A549 (cell line): ENCODE measurements around the gene CNTNAP2. TPM values are rescaled to one million over a fixed set of nuclear protein-coding genes. Genes with fewer than 3 reads are reported as not detected.

Source experiments
- ATAC-seq, 2 experiments: fragments of 200-7000 bp in 1 of 2; fragments of >200 bp in 1 of 2; cut with Nextera tagmentation in 1 of 2; cut with Tn5 transposase in 1 of 2; 3 replicates each; pipeline versions ENCODE4 v1.8.0 to v1.9.1; 2018 to 2020; ENCODE audit warnings: mild to moderate bottlenecking in 1 of 2, moderate library complexity in 1 of 2
- CTCF ChIA-PET: fragments of 300-600 bp; sonication (Branson Sonifier 250); formaldehyde crosslinking; extraction: SDS; loops from one replicate; lab custom pipeline; 2021; ENCODE audit warnings: antibody characterized with exemption, inconsistent platforms; lab: Yijun Ruan, JAX
- POLR2A ChIA-PET: fragments of 350-600 bp; formaldehyde crosslinking; extraction: SDS; loops from one replicate; lab custom pipeline; 2021; ENCODE audit warnings: antibody characterized with exemption, inconsistent platforms; lab: Yijun Ruan, JAX
- DNase-seq, 2 experiments: peaks; one replicate each; pipeline versions ENCODE4 v3.0.0 to v3.0.0-alpha.2; 2011 to 2016; ENCODE audit warnings: low read depth in 1 of 2, low spot score in 1 of 2
- FAIRE-seq: peaks from 2 replicates; lab custom pipeline; 2011; peaks lifted over from hg19 to GRCh38; lab: Jason Lieb, UNC
- H3K27ac ChIP-seq, 2 experiments: fragments of >200 bp; sonication (Bioruptor Twin); formaldehyde crosslinking; 3 replicates each; pipeline ENCODE4 v1.5.1; 2016 to 2017
- H3K4me1 ChIP-seq: fragments of >200 bp; sonication (Bioruptor Twin); formaldehyde crosslinking; 3 replicates; pipeline ENCODE4 v1.6.1; 2016
- H3K4me2 ChIP-seq: fragments of >200 bp; sonication (Bioruptor Twin); formaldehyde crosslinking; 3 replicates; pipeline ENCODE4 v1.6.1; 2016
- H3K4me3 ChIP-seq: fragments of >200 bp; sonication (Bioruptor Twin); formaldehyde crosslinking; 3 replicates; pipeline ENCODE4 v1.5.1; 2016
- H3K9me3 ChIP-seq: fragments of >200 bp; sonication (Bioruptor Twin); formaldehyde crosslinking; 3 replicates; pipeline ENCODE4 v1.6.1; 2016
- CBX2 ChIP-seq: fragments of 200-600 bp; sonication (generic); IDR thresholded peaks from 2 replicates; pipeline ENCODE4 v1.6.1; 2016; ENCODE audit warnings: low read depth, mild to moderate bottlenecking, borderline replicate concordance
- CBX8 ChIP-seq: fragments of 200-600 bp; sonication (generic); IDR thresholded peaks from 2 replicates; pipeline ENCODE4 v1.6.1; 2016
- CHD2 ChIP-seq: fragments of 150-350 bp; IDR thresholded peaks from 2 replicates; pipeline ENCODE4 v1.6.1; 2014; ENCODE audit warnings: low read length; ENCODE audit not compliant: partially characterized antibody
- EHF ChIP-seq: fragments of 250-450 bp; sonication (Bioruptor Pico); IDR thresholded peaks from 2 replicates; pipeline ENCODE4 v1.5.0; 2020; ENCODE audit warnings: mild to moderate bottlenecking
- ESRRA ChIP-seq: fragments of 150-350 bp; IDR thresholded peaks from 2 replicates; pipeline ENCODE4 v1.6.1; 2014; ENCODE audit warnings: mild to moderate bottlenecking, low read length, borderline replicate concordance
- FOSL2 ChIP-seq, 2 experiments: fragments of 450-650 bp in 1 of 2; fragments of >200 bp in 1 of 2; sonication (Bioruptor Twin) in 1 of 2; formaldehyde crosslinking; IDR thresholded peaks; 2 replicates each; pipeline versions ENCODE4 v1.5.0 to v1.6.1; 2016 to 2020; ENCODE audit warnings: mild to moderate bottlenecking in 1 of 2, moderate library complexity in 1 of 2
- GATA3 ChIP-seq: IDR thresholded peaks from 2 replicates; pipeline ENCODE4 v1.6.1; 2012; ENCODE audit warnings: borderline replicate concordance
- HES2 ChIP-seq: fragments of >200 bp; sonication (Bioruptor Twin); formaldehyde crosslinking; IDR thresholded peaks from 2 replicates; pipeline ENCODE4 v1.6.1; 2016
- HEYL ChIP-seq: fragments of 250-450 bp; sonication (Bioruptor Pico); IDR thresholded peaks from 2 replicates; pipeline ENCODE4 v1.8.0; 2021; ENCODE audit warnings: mild to moderate bottlenecking, moderate library complexity
- HOXA7 ChIP-seq: fragments of 250-450 bp; sonication (Bioruptor Pico); IDR thresholded peaks from 2 replicates; pipeline ENCODE4 v1.5.0; 2020; ENCODE audit warnings: mild to moderate bottlenecking, moderate library complexity
- HOXB13 ChIP-seq: fragments of 250-450 bp; sonication (Bioruptor Pico); IDR thresholded peaks from 2 replicates; pipeline ENCODE4 v1.5.0; 2020; ENCODE audit warnings: low read depth, mild to moderate bottlenecking, moderate library complexity
- HOXB5 ChIP-seq: fragments of 250-450 bp; sonication (Bioruptor Pico); IDR thresholded peaks from 2 replicates; pipeline ENCODE4 v1.5.0; 2020; ENCODE audit warnings: mild to moderate bottlenecking, moderate library complexity
- JUN ChIP-seq, 2 experiments: fragments of >200 bp; sonication (Bioruptor Twin); formaldehyde crosslinking; IDR thresholded peaks; 2 replicates in 1 of 2; 3 replicates in 1 of 2; pipeline ENCODE4 v1.6.1; 2016 to 2017
- KDM1A ChIP-seq: fragments of 200-600 bp; sonication (generic); IDR thresholded peaks from 2 replicates; pipeline ENCODE4 v1.6.1; 2016; ENCODE audit warnings: low read depth, mild to moderate bottlenecking
- KDM5A ChIP-seq: fragments of 200-600 bp; sonication (generic); IDR thresholded peaks from 2 replicates; pipeline ENCODE4 v1.6.1; 2016; ENCODE audit warnings: antibody characterized with exemption, mild to moderate bottlenecking
- MAFK ChIP-seq: fragments of 450-650 bp; IDR thresholded peaks from 2 replicates; pipeline ENCODE4 v1.6.1; 2014; ENCODE audit not compliant: partially characterized antibody
- MAX ChIP-seq: IDR thresholded peaks from 2 replicates; pipeline ENCODE4 v1.6.1; 2012
- NPAS2 ChIP-seq: fragments of 250-450 bp; sonication (Bioruptor Pico); IDR thresholded peaks from 2 replicates; pipeline ENCODE4 v1.8.0; 2022; ENCODE audit warnings: mild to moderate bottlenecking, moderate library complexity, borderline replicate concordance
- PHF8 ChIP-seq: fragments of 200-600 bp; sonication (generic); IDR thresholded peaks from 2 replicates; pipeline ENCODE4 v1.6.1; 2016; ENCODE audit warnings: low read depth, mild to moderate bottlenecking, antibody characterized with exemption, moderate library complexity, borderline replicate concordance
- POLR2A ChIP-seq: IDR thresholded peaks from 2 replicates; pipeline ENCODE4 v1.6.1; 2012; ENCODE audit warnings: mild to moderate bottlenecking, low read length
- POLR2AphosphoS2 ChIP-seq: conservative IDR thresholded peaks from 2 replicates; pipeline ENCODE4 v1.6.1; 2012; ENCODE audit warnings: low read length, improper control_type of control experiment, inconsistent platforms
- RAD21 ChIP-seq, 2 experiments: fragments of >200 bp in 1 of 2; sonication (Bioruptor Twin) in 1 of 2; formaldehyde crosslinking in 1 of 2; IDR thresholded peaks in 1 of 2; conservative IDR thresholded peaks in 1 of 2; 2 replicates in 1 of 2; 3 replicates in 1 of 2; pipeline ENCODE4 v1.6.1; 2012 to 2018; ENCODE audit warnings: inconsistent platforms in 1 of 2
- SREBF2 ChIP-seq: fragments of 450-650 bp; IDR thresholded peaks from 2 replicates; pipeline ENCODE4 v1.6.1; 2014; ENCODE audit warnings: mild to moderate bottlenecking, moderate library complexity
- ZSCAN20 ChIP-seq: fragments of 250-450 bp; sonication (Bioruptor Pico); IDR thresholded peaks from 2 replicates; pipeline ENCODE4 v1.8.0; 2022; ENCODE audit warnings: mild to moderate bottlenecking, moderate library complexity
- WGBS: methylation state at CpG from one replicate; pipeline ENCODE4 v1.1.6; 2017; ENCODE audit errors: missing lambda C conversion rate; 5-methylcytosine and 5-hydroxymethylcytosine counted together
- polyA plus RNA-seq, 4 experiments: library from polyadenylated mRNA; depleted of rRNA in 3 of 4; stranded (reverse); fragments of >200 nt; fragmentation: RNase III in 1 of 4; extraction: RNeasy Plus Mini Kit Qiagen cat#74134 plus additional on column Dnase treatment in 1 of 4; gene quantifications; 2 replicates in 3 of 4; 3 replicates in 1 of 4; pipeline ENCODE4 v1.2.3, GENCODE V29; 2011 to 2017
- TF ChIP-seq, protein P1 (sequence below): IDR thresholded peaks from 2 replicates; pipeline ENCODE4 v1.6.1; 2012; ENCODE audit warnings: low read depth, borderline replicate concordance
- TF ChIP-seq, protein P2 (sequence below): fragments of 250-450 bp; sonication (Bioruptor Pico); IDR thresholded peaks from 2 replicates; pipeline ENCODE4 v1.5.0; 2020; ENCODE audit warnings: low read depth, mild to moderate bottlenecking, moderate library complexity
- TF ChIP-seq, protein P3 (sequence below): fragments of >200 bp; sonication (Bioruptor Twin); formaldehyde crosslinking; IDR thresholded peaks from 3 replicates; pipeline ENCODE4 v1.6.1; 2016

CNTNAP2 gene
- polyA plus RNA-seq, 2 of the 4 experiments (the other 2 are of a cell fraction): 0.05 to 0.13 TPM

DNA sequence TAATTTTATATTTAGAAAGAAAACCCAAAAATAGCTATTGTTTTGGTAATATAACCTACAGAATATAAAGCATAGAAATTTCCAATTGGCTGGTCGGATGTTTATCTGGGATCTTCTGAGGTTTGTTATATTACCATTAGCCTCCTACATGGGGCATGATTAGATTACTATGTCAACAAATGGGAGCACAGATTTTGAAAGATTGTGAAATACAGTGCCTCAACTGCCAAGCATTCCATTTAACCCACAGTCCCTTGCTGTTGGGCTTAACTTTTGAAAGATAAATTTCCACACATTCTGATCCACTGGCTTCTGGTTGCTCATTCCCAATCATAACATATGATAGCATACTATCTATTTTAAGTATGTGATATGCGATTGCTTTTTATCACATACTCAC lies 2018.5 kb downstream of the CNTNAP2 start:
- CTCF ChIA-PET: interaction anchor here (1.4 kb wide), 1 partner anchor 9 kb away, joined by 3 read pairs; no protein-coding TSS in a partner anchor

GRCh38 chr7:148135997-148136396 lies 2019.4 kb downstream of the CNTNAP2 start:
- CTCF ChIA-PET: interaction anchor here (1.4 kb wide), 1 partner anchor 8 kb away, joined by 3 read pairs; no protein-coding TSS in a partner anchor
- 38% methylated on average over 2 of the region's 3 CpGs for WGBS
- TF ChIP-seq HES2 (no peak), NPAS2 (no peak), FOSL2 (IDR thresholded peaks at IDR 0.05) (no peak), FOSL2 (CRISPR knock-in tag; IDR thresholded peaks at IDR 0.05) (no peak), HOXA7 (CRISPR knock-in tag) (no peak), HOXB5 (CRISPR knock-in tag) (no peak), HEYL (CRISPR knock-in tag) (no peak), CBX8 (no peak), MAX (no peak), ZSCAN20 (CRISPR knock-in tag) (no peak), POLR2A (no peak), PHF8 (no peak)
- TF ChIP-seq, protein P1, sequence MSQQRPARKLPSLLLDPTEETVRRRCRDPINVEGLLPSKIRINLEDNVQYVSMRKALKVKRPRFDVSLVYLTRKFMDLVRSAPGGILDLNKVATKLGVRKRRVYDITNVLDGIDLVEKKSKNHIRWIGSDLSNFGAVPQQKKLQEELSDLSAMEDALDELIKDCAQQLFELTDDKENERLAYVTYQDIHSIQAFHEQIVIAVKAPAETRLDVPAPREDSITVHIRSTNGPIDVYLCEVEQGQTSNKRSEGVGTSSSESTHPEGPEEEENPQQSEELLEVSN: no peak
- TF ChIP-seq, protein P2, sequence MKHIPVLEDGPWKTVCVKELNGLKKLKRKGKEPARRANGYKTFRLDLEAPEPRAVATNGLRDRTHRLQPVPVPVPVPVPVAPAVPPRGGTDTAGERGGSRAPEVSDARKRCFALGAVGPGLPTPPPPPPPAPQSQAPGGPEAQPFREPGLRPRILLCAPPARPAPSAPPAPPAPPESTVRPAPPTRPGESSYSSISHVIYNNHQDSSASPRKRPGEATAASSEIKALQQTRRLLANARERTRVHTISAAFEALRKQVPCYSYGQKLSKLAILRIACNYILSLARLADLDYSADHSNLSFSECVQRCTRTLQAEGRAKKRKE: no peak
- TF ChIP-seq, all 56 proteins: peak for 0
- Histone ChIP-seq H3K4me1 (no peaks in the 10 kb centered on the region), H3K27ac (no peak overlapping the region), H3K9me3 (no peaks in the 10 kb centered on the region), H3K4me2 (no peak overlapping the region), H3K4me3 (no peak overlapping the region)
- no peak for DNase-seq
- no peak for FAIRE-seq
- POLR2A ChIA-PET: no interaction called here
- ATAC-seq: no peak

More for the DNA sequence above, 2018.5 kb downstream of the CNTNAP2 start:
- no peak for ATAC-seq
- FAIRE-seq: no peak
- no peak overlapping the region for H3K27ac ChIP-seq
- H3K4me2 ChIP-seq: no peak overlapping the region
- H3K4me3 ChIP-seq: no peak overlapping the region
- no peaks in the 10 kb centered on the region for H3K4me1 ChIP-seq
- 13% methylated on average over 2 of the region's 2 CpGs for WGBS
- POLR2A ChIA-PET: no interaction called here
- TF ChIP-seq ESRRA (no peak), SREBF2 (no peak), KDM5A (no peak), CBX2 (no peak), CHD2 (no peak), RAD21 (conservative IDR thresholded peaks at IDR 0.05 in 1 of 2, IDR thresholded peaks at IDR 0.05 in 1 of 2) (no peak), HES2 (no peak), GATA3 (no peak), KDM1A (no peak), MAFK (no peak), HOXB13 (no peak), PHF8 (no peak), EHF (no peak), POLR2A (no peak), POLR2AphosphoS2 (no peak), MAX (no peak), JUN (IDR thresholded peaks at IDR 0.05) (no peak)
- TF ChIP-seq, protein P3, sequence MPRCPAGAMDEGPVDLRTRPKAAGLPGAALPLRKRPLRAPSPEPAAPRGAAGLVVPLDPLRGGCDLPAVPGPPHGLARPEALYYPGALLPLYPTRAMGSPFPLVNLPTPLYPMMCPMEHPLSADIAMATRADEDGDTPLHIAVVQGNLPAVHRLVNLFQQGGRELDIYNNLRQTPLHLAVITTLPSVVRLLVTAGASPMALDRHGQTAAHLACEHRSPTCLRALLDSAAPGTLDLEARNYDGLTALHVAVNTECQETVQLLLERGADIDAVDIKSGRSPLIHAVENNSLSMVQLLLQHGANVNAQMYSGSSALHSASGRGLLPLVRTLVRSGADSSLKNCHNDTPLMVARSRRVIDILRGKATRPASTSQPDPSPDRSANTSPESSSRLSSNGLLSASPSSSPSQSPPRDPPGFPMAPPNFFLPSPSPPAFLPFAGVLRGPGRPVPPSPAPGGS: no peak
- no peak for DNase-seq
- H3K9me3 ChIP-seq: no peaks in the 10 kb centered on the region
